HG02938 (cell line): ENCODE data around the gene SS18L1.

ENCODE experiments used
- ATAC-seq: cut with Tn5 transposase; IDR thresholded peaks from one replicate; pipeline ENCODE4 v1.9.1; 2021; ENCODE audit warnings: mild to moderate bottlenecking, moderate library complexity; ENCODE audit not compliant: unreplicated experiment

SS18L1 gene

DNA sequence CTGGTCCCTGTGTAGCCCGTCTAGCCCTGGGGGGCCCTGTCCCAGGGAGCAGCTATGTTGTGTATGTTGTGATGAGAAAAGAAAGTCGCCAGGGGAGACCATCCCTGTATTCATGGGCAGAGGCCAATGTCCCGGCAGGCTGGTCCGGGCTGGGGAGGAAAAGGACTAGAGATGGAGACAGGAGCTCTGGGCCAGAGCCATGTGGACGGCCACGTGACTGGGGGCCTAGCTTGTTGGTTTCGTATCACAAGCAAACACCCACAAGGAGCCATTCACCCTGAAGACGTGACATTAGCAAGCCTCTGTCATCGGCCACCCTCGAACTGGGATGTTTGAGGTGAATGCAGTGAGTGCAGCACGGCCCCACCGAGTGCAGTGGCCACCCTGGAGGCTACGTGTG, 79.4 kb downstream of the SS18L1 start:
- no peak for ATAC-seq

DNA sequence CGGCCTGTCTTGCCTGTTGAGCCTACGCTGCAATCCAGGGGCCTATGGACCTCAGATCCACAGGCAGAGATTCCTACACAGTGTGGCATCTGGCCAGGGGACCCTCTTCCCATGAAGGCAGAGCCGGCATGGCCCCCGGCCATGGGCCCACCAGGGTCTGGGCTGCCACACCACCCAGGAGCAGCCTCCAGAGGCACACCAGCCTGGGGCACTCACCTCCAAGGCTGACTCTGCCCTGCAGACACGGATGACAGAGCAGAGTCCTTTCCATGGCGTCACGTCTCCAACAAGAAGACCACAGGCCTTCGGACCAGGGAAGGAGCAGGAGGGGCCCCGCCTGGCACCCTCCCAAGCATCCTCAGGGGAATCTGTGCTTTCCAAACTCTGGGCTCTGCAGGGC, 80.0 kb downstream of the SS18L1 start:
- ATAC-seq = no peak

DNA sequence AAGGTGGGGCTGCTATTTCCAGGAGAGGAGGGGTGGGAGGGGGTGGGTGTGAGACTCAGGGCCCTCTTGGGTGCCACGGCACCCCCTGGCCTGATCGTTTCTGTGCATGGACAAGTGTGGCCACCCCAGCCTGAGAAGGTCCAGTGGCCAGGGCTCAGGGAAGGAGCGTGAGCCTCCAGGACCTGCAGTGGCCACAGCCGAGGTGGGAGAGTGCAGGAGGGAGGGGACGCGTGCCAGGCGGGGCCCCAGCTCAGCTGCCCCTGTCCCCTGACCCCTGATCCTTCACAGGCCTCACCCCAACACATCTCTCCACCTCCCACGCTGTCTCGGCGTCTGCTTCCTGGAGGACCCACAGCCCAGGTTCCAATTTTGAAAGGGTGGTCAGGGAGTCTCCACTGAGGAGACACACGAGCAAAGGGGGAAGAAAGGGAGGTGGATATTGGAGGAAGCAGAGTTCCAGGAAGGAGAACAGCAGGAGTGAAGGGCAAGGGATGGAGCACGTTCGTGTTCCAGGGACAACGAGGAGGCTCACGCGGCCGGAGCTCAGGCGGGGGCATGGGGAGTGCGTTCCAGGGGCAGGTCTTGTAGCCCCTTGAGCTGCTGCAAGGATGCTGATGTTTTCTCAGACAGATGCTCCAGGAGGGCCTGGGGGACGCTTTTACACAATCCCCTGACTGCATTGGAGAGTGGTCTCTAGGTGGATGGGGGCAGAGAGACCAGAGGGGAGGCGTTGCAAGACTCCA, 80.7 kb downstream of the SS18L1 start:
- no peak for ATAC-seq

DNA sequence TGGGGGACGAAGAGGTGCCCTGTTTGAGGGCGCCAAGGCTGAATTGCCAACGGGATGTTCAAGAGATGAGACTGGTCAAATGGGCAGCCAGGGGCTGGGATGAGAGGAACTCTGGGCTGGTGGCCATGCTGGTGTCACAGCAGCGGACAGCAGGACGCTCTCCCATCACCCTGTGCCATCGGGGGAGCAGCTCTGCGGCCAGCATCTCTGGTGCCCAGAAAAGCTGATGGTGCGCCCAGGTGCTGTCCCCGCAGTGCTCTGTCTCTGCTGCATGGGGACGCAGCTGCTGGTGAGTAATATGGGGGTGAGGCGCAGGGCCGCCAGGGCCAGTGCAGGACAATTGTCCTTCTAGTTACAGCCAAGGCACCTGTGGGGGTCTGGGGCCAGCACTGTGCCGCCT, 81.5 kb downstream of the SS18L1 start:
- no peak for ATAC-seq

DNA sequence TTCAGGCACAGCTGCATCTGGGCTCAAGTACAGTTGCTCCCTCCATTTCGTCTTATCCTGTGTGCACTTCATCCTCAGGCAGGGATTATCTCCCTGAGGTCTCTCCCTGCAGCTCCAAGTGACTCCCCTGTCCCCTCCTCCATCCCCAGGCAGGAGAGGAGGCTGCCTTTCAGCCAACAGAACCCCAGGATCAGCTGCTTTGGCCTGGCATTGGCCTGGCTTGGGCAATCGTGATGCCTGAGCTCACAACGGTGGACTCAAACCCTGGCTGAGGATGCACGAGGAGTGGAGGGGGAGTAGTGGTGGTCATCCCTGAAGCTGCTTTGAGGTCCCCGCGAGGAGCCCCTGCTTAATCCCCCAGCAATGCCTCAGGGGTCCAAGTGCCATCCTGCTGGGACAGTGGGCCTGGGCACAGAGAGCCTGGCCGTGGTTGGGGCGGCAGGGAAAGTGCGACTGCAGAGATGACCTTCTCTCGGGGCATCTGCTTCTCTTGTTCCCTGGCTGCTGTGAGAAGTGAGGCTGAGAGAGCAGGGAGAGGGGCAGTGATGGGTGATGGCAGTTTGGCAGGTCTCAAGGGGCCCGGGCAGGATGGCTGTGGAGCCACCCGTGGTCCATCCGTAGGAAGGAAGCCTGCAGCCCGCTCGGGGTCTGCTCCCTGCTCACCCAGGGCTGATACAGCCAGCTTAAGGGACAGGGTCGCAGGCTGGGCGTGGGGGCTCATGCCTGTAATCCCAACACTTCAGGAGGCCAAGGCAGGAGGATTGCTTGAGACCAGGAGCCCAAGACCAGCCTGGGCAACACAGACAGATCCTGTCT, 82.5 kb downstream of the SS18L1 start:
- no peak for ATAC-seq

DNA sequence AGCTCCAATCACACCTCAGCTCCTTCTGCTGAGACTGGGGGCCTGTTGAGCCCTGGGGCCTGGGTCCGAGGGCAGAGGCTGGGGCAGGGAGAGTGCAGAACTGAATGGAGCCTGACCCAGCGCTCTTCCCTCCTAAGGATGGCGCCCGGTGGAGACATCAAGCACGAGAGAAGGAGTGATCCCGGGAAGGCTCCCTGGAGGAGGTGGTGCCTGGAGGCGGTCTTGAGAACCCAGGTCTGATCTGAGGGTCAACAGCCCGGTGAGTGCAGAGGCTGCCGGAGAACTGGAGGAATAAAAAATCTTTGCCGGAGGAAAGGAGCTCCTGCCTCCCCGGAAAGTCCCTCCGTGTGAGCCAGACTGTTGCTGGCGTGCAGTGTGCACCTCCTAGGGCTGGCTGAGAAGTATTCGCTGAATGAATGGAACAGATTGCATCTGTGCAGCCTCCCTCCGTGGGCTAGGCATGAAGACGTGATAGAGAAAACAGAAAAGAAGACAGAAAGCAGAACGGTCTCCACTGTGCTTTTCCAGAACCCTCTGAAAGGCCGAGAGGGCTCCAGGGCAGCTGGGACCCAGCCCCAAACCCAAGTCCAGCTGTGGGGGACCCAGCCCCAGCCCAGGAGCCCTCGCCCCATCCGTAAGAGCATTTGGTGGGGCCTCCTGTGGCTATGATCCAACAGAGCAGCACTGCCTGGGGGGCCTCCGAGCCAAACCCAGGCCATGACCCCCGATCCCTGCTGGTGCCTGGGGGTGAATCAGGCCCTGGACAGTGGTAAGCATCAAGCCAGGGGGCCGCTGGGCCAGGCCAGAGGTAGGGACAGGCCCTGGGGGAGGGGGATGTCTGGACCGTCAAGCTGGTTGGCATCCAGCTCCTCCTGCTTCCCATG, 83.4 kb downstream of the SS18L1 start:
- ATAC-seq = no peak

DNA sequence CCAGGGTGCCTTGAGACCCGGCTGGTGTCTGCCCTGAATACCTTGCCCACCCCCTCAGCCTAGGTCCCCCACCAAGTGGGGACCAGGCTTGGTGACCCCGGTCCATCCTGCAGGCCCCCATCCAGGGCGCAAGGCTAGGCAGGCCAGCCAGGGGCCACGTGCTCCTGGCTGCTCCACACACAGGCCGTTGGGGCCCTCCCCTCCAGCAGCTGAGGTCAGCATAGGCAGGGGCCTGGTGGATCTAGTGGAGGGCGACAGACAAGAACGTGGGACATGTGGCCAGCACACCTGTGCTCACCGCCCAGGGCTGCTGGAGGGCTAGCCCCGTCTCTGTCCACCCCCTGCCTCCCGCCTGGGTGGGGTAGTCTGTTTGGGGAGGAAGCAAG, 84.0 kb downstream of the SS18L1 start:
- no peak for ATAC-seq

DNA sequence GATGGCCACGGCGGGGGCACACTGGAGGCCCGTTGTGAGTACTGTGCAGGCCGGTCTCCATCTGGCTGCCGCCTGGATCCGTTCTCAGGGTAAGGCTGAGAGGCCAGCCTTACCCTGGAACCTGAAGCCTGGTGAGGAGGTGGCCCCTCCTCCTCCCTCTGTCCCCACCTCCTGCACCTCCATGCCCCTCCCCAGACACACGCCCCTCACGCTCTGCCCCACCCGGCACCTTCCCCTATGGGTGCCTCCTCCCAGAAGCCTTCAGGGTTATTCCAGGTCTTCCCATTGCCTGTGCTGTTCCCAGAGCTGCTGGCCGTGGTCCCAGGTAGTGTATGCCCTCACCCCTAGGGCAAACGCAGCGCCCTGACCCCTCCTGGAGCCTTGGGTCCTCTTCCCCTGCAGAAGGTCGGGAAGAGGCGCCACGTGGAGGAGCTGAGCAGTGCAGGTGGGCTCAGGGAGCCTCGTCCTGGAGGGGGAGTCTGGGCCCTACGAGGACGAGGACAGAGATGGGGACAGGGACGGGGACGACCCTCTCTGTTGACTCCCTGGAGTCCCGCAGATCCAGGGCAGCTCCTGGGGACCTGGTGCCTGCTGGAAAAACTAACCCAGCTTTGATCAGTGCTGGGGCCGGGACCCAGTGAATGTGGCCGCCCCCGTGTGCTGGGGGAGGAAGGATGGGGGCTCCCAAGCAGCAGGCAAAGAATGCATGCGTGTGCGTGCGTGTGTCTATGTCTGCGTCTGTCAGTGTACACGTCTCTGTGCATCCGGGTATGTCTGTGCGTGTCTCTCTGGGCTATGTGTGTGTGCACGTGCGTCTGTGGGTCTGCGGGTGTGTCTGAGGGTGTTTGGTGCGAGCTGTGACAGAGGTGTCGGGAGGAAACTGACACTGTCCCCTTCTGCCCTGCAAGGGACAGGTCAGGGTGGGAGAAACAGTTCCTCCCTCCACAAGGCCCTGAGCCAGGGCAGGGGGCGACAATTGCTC, 84.7 kb downstream of the SS18L1 start:
- ATAC-seq = no peak

DNA sequence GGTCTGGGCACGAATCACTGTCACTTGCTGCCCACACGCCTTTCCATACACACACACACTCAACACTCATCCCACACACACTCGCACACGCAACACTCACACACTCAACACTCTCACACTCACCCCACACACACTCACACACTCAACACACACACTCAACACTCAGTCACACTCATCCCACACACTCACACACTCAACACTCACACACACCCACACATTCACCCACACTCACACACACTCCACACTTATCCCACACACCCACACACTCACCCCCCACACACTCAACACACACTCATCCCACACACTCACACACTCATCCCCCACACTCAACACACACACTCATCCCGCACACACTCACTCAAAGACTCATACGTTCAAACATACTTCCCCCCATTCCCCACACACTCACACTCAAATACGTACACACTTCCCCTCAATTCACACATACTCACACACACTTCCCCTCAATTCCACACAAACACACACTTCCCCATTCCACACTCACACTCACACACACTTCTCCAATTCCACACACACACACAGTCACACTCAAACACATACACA, 85.5 kb downstream of the SS18L1 start:
- no peak for ATAC-seq

DNA sequence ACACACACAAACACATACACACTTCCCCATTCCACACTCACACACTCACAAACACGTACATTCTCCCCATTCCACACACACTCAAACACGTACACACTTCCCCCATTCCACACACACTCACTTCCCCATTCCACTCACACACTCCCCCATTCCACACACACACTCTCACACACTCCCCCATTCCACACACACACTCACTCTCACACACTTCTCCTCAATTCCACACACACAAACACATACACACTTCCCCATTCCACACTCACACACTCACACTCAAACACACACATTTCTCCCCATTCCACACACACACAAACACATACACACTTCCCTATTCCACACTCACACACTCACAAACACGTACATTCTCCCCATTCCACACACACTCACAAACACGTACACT, 86.1 kb downstream of the SS18L1 start:
- no peak for ATAC-seq

DNA sequence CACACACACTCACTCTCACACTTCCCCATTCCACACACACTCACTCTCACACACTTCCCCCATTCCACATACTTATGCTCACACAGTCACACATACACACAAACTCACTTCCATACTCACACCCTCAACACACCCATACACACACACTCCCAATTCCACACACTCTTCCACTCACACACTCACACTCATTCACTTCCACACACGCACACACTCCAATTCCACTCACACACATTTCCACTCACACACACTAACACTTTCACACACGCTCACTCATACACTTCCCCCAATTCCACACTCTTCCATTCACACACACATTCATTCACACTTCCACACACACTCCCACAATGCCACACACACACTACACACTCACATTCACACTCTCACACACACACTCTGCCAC, 86.7 kb downstream of the SS18L1 start:
- ATAC-seq = no peak

DNA sequence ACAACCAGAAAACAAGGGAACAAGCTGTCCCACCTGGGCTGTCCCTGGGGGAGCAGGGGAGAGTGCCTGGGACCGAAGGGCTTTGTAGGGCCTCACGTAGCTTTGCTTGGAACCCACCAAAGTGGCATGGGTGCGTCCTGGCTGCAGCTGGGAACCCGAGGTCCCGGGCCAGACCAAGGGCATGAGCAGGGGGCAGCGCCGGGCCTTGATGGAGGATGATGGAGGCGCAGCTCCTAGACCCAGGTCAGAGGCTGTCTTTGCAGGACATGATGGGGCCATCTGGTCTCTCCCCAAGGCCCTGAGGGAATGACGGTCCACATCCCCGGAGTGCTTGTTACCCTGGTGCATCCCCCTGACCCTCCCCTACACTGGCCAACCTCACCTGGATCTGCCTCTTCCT, 87.1 kb downstream of the SS18L1 start:
- no peak for ATAC-seq

DNA sequence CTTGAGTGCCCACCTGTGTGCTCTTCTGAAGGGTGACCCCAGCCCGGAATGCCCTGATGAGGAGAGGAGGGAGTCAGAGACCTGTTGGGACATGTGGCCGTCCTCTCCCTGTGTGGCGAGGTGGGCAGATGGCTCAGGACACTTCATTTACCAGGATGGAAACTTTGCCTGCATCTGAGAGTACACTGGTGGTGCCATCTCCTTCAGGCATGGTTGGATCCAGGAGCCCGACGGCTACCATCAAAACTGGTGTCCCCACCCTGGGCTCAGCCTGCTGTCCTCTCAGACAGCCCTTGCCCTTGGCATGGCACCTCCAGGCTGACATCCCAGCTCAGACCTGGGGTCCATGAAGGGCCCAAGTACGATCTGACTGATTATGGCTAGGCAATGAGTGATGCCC, 87.7 kb downstream of the SS18L1 start:
- no peak for ATAC-seq
